GM21526 (cell line): ENCODE data around the gene KRTAP12-4.
"Not testable (repeated sequence)": the region's sequence is repeated elsewhere in the genome, so short reads cannot be mapped to it uniquely, and the experiment has no call there.

Experiments used
- ATAC-seq: cut with Tn5 transposase; IDR thresholded peaks from one replicate; pipeline ENCODE4 v1.9.1; 2021; ENCODE audit warnings: moderate library complexity; ENCODE audit not compliant: unreplicated experiment, low FRiP score

KRTAP12-4 gene

DNA sequence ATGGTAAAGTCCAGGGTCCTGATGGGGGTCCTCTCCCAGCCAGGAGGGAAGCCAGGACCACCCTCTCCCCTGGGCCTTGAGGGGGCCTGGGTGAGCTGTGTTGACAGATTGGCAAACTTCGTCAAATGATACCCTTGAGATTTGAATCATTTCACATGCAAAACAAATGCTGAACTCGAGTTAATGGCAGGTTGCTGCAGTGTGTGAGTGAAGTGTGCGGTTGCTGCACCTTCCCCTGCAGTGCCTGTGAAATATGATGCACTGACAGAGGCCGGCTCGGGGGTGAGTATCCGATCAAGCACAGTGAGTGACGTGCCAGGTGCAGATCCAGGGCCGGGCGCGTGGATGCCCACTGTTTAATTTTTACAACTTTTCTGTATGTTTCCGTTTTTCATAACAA lies 33.2 kb upstream of the KRTAP12-4 start:
- no peak for ATAC-seq

DNA sequence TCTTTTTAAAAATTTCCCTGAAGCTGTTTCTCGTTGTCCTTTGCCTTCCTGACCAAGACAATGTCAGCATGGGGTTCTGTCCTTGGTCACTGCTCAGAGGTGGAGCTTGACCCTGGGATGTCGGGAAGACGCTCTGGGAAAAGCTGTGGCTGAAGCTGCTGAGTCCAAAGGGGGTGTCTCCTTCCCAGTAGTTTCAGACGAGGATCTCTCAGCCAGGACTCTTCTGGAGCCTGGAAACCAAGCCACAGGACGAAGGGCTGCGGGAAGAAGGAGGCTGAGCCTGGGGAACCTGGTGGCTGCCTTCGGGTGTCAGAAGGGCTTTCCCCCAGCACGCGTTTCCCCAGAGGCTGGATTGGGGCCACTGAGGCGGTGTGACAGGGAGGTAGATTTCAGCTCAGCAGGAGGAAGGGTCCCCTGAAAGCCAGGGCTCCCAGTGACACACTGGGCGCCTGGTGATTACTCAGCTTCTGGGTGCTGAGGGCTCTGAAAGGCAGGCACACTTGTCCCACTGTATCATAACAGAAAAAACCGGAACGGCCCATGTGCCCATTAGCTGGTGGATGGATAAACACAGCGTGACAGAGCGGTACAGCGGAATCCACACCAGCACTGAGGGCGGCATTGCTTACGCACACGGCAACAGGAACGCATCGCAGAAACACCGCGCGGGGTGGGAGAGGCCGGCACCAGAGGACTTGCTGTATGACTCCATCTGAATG lies 32.5 kb upstream of the KRTAP12-4 start:
- no peak for ATAC-seq

DNA sequence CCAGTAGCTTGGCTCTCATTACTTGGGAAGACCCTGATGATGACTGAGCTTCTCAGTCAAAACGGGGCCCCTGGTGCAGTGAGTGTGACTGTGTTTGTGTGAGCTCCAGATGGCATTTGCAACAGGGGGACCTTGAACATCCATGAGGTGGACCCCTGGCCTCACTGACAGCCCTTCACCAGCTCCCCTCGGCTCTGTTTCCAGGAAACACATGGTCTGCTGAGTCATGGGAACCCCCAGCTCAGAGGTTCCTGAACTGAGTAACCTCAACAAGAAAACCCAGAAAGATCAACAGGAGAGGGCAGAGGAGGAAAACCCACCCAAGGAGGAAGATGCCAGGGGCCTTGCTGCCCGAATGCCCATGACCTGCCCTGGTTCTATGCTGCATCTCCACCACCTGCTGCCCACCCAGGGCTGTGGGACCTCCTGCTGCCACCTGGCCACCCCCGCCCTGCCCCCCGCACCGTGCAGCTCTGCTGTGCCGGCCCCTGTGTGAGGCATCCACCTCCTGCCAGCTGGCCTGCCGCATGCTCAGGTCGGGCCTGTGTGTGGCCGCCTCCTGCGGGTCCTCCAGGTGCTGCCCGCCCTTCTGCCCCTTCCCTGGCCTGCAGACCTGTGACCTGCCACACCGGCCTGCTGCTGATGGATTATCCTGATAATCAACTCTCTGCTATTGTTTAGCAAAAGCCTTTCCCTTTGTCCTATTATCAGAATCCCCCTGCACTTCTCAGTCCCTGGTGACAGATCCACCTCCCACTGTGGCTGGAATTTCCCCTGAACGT lies 31.7 kb upstream of the KRTAP12-4 start:
- ATAC-seq, result no peak

DNA sequence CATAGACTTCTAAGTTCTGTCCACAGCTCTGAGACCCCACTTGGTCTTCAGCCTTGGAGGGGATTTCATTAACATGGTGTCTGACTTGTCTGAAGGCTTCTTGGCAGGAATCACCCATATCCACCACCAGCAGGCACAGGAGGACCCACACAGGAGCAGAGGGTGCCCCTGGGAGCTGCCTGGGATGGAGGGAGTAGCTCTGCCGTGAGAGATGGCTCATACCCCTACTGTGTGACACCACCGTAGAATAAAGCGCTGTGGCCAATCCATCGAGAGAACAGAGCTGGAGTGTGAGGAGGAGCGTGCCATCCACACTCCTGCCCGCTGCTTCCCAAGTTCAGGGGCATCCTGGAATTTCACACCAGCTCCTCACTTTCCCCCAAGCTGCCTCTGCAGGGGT lies 30.6 kb upstream of the KRTAP12-4 start:
- ATAC-seq, result not testable (repeated sequence)

DNA sequence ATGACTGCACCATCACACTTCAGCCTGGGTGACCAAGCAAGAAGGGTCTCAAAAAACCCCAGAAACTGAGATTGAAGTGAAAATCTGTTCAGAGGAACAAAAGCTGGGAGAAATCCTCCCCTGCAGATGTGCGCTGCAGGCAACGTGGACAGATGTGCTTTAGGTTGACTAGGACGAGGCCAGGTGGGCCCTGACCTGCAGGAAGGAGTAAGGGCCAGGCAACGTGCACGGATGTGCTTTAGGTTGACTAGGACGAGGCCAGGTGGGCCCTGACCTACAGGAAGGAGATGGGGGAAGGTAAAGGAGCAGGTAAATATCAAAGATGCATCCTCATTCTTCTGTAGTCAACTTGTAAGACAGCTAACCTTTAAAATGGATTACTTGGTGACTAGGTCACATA lies 30.0 kb upstream of the KRTAP12-4 start:
- no peak for ATAC-seq

DNA sequence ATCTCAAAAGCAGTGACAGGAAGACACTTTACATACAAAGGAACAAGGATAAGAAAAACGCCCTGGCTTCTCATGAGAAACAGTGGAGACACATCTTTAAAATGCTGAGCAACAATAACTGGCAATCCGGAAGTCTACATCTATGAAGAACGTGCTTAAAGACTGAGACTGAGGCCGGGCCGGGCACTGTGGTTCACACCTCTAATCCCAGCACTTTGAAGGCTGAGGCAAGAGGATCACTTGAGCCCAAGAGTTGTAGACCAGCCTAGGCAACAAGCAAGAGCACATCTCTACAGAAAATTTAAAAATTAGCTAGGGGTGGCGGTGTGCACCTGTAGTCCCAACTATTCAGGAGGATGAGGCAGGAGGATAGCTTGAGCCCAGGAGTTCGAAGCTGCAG lies 29.6 kb upstream of the KRTAP12-4 start:
- ATAC-seq, result no peak

DNA sequence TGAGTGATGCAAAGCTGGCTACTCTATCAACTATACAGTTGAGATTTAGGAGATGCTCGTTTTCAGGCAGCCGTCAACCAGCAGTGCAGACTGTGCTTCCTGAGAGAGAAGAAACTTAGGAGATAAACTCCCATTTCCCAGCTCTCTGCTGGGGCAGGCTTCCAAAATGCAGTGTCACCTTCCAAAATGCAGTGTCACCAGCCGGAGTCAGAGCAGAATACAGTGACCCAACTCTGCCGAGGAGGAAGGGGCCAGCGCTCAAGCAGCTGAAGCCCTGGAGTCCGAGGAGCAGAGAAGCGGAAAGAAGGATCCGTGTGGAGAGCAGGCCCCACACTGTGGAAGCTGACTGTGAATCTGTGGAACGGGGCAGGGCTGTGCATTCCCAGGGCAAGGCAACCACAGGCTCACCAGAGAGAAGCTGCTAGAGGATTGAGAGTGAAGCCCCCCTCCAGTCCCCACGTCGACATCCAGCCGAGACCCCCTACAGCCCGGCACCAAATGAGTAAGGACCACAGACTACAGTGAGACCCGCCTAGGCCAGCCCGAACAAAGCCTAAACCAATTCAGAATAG lies 28.2 kb upstream of the KRTAP12-4 start:
- no peak for ATAC-seq

DNA sequence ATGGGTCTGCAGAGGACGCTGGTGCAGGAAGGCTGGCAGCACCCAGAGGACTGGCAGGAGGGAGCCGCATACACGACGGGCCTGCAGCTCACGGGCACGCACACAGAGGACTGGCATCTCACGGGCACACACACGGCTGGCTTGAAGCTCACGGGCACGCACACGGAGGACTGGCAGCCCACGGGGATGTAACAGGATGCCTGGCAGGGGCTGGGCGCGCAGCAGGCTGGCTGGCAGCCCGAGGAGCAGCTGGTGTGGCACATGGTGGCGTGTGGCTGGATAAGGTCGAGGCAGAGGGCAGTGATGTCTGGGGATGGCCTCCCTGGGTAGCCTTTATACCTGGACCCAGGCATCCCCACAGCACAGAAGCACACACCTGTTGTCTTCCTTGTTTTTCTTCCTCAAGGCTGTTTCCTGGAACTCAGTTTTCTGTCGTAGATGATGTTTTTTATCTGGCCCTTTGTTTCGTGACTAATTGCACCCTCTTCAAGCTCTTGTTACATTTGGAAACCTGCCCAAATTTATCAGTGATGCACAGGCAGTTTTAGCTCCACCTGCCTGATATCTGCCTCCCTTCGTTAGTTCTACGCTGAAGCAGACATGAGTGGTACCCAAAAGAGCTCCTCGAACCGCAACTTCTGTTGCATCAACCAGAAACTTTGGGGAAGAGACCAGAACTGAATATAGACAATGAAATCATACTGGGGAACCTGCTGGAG lies 27.6 kb upstream of the KRTAP12-4 start, which contains the start of gene KRTAP12-1:
KRTAP12-1 (minus strand) TSS at position 303 of the 719 bp plus-strand sequence; CDS start at position 263, 40 bp downstream.
- ATAC-seq, result no peak

DNA sequence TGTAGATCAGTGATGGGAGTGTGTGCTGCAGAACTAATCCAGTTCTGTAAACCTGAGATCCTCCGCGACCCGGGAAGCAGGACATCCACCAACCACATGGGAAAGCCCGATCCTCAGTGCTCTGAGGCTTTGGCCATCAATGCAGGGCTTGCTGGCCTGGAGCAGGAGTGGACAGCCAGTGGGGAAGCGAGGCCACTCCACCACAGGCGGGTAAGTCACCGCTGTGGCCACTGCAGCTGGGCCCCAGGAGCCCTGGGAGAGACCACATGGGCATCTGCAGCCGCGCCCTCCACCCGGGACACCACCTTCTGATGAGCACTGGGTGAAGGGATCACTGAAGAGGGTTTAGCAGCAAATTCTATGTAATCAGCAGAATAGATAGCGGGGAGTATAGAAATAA lies 26.7 kb upstream of the KRTAP12-4 start:
- no peak for ATAC-seq

DNA sequence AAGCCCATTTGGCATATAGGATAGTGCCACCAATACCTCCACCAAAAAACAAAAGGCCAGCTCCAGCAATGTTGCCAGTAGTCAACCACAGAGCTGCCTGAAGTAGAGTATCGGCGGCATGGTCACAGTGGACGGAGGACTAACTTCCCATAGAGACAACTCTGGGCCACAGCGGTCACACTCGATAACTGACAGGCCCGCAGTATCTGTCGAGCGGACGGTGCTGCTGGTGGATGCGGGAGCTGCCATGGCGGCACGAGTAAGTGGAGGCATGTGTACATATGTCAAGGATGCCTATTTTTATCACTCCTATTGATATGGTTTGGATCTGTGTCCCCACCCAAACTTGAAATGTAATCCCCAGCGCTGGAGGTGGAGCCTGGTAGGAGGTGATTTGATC lies 23.4 kb upstream of the KRTAP12-4 start:
- ATAC-seq, result no peak

DNA sequence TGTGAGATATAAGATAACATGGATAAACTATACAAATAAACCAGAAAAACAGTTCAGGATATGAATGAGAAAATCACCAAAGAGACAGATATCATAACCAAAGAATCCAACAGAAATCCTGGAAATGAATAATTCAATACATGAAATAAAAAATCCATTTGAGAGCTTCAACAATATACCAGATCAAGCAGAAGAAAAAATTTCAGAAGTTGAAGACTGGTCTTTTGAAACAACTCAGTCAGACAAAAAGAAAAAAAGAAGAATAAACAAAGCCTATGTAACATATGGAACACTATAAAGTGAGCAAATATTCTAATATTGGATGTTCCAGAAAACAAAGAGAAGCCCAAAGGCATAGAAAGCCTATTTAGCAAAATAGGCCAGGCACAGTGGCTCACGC lies 17.5 kb upstream of the KRTAP12-4 start:
- no peak for ATAC-seq

DNA sequence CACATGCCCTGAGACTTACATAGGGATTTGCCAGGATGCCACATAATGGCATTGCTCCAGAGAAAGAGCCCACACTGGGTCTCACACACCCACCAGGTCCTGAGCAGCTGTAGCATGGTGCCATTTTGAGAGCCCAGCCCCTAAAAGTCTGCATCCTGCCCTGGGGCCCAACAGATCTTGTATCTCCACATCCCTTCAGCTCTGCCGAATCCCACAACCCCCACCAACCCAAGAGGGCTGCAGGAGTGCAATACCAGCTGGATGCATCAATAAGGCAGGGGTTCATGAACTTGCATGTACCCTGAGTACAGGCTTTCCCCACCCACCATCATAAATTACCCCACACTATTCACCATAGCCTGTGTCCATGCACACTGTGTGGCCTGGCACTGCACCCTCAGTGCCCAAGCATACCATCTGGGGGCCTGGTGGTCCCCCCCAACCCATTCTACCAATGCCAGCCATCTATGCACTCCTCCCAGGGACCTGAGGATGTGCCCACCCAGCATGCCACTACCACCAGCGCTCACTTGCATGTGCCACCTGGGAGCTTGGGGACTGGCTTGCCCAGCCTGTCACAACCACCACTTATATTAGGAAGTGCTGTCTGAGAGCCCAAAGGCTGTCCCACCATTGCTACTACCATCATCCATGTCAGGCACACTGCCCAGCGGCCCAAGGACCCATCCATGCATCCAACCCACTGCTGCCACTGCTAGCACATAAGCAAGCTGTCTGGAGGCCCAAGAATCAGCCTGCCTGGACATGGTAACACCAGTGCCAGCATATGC lies 16.4 kb upstream of the KRTAP12-4 start:
- no peak for ATAC-seq

DNA sequence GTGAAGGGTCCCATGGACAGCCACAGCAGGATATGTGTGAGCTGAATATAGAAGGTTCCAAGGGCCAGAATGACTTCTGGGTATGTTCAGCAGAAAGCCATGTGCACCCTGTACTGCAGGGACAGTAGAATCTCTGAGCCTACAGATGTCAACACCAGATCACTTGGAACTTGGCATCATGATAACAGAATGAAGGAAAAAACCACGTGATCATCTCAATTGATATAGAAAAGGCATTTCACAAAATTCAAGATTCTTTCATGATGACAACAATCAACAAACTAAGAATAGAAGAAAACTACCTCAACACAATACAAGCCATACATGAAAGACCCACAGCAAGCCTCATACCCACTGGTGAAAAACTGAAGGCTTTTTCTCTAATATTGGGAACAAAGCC lies 13.2 kb upstream of the KRTAP12-4 start:
- no peak for ATAC-seq

DNA sequence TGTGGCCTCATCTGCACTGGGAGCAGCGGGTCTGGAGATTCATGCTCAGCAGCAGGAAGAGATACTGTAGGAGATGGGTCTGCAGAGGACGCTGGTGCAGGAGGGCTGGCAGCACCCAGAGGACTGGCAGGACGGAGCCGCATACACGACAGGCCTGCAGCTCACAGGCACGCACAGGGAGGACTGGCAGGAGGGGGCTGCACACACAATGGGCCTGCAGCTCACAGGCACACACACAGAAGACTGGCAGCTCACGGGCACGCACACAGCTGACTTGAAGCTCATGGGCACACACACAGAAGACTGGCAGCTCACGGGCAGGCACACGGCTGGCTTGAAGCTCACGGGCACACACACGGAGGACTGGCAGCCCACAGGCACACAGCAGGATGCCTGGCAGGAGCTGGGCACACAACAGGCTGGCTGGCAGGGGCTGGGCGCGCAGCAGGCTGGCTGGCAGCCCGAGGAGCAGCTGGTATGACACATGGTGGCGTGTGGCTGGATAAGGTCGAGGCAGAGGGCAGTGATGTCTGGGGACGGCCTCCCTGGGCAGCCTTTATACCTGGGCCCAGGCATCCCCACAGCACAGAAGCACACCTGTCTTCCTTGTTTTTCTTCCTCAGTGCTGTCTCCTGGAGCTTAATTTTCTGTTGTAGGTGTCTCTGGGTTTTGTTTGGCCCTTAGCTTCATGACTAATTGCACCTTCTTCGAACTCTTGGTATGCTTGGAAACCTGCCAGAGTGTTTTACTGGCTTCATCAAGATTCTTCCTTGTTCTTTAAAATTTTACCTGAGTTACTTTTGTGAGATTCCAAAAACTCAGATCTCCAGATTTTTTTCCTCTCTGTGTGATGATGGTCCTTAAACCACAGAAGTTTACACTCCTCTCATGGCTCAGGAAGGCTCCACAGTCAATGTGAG lies 12.2 kb upstream of the KRTAP12-4 start, which contains the start of gene KRTAP12-2:
KRTAP12-2 (minus strand) TSS at position 527 of the 920 bp plus-strand sequence; CDS start at position 486, 41 bp downstream.
- ATAC-seq, result no peak

DNA sequence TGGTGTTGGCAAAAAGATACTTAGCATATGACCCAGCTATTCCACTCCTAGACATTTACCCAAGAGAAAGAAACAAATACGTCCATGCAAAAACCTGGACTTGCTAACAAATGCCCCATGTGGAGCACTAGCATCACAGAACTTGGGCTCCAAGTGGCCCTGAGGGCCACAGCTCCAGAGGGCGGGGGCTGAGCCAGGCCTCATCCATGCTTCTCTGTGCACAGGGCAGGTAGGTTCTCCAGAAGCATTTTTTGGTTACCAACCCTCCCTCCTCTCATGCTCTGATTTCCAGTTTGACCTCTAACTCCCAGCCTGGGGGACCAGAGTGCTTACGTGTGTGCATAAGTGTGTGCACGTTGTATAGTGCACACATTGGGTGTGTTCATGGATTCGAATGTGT lies 10.2 kb upstream of the KRTAP12-4 start:
- ATAC-seq, result no peak

DNA sequence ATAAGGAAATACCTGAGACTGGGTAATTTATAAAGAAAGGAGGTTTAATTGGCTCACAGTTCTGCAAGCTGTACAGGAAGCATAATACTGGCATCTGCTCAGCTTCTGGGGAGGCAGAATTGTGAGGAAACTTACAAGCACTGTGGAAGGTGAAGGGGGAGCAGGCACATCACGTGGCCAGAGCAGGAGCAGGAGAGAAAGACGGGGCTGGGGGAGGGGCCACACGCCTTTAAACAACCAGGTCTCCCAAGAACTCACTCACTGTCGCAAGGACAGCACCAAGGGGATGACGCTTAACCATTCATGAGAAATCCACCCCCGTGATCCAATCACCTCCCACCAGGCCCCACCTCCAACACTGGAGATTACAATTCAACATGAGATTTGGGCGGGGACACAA lies 7.1 kb upstream of the KRTAP12-4 start:
- ATAC-seq, result not testable (repeated sequence)

DNA sequence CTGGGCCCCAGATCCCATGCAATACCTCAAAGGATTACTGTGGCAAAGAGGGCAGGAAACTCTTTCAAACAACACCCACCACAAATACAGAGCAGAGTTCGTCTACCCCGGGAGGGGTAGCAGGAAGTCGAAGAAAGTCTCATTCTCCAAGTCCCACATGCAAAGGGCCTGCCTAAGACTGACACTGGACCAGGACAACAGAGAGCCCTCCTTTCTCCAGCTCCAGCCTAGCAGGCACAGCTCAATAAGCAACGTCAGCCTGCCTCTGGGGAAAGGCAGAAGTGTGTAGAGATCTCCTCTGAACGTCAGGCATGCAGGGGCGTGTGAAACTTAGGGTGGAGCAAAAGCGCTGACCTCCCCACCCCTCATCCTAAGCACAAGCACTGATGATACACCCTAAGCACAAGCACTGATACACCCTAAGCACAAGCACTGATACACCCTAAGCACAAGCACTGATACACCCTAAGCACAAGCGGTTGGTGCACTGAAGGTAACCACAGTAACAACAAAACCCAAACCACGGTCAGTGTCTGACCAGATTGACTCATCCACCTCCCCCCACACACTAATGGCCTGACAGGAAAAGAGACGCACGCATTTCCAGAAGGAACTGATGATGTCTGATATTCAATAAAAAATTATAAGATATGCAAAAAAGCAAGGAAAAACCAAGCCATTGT lies 4.6 kb upstream of the KRTAP12-4 start:
- no peak for ATAC-seq

DNA sequence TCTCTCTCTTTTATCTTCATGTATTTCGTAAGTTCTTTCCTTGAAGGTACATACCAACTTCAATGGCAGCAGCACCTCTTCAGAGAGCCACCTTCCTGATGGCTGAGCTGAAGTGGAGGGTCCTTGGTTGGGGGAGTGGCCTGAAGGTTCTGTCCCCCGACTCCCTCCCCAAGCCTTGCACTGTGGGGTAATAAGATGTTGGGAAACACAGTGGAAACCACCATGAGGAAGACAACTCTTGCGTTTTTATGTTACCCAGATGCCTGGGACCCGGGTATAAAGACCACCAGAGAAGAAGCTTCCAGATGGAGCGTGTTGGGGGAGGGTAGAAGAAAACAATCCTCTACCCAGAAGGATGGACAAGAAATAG lies 4.1 kb upstream of the KRTAP12-4 start:
- ATAC-seq, result no peak
